ENCODE results near the gene RFPL4A.

Gene RFPL4A

DNA sequence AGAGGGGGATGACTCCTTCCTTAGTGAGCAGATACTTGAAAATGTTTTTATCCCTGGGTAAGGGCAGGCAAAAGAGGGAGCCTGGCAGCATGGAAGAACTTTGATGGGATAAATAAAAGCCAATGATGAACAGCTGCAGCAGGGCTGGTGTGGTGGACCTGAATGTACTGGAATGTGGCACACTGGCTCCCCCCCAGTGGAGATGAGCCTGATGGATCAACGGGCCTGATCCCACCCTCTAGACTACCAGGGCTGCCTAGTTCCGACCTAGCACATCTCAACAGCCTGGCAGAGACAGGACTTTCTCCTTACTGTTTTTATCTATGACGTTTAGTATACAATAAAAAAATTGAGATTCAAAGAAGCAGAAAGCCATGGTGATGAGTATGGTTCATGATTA lies 52.4 kb downstream of the RFPL4A start:
- no peak overlapping the region for H3K4me3 ChIP-seq (ENCODE audit: low read length)
- no peak for TF ChIP-seq CTCF (IDR thresholded peaks at IDR 0.05; ENCODE audit: insufficient read depth, low read depth, low read length, missing control alignments)
- no peak for DNase-seq (ENCODE audit: low read depth)

DNA sequence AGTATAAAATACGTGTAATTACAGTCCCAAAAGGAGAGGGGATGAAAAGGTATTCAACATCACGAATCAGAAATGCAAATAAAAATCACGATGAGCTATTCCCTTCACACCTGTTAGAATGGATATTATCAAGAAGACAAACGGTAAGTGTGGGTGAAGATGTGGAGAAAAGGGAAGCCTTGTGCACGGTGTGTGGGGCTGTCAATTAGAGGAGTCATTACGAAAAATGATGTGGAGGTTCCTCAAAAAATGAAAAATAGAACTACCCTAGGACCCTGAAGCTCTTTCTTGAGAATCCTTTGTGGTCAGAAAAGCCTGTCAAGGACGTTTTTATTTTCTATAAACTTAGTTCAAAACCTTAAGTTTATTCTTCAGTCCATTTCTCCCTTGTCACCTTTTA lies 53.6 kb downstream of the RFPL4A start:
- DNase-seq (ENCODE audit: low read depth): no peak
- TF ChIP-seq CTCF (IDR thresholded peaks at IDR 0.05; ENCODE audit: insufficient read depth, low read depth, low read length, missing control alignments): no peak
- H3K4me3 ChIP-seq (ENCODE audit: low read length): no peak overlapping the region

Measured in epithelial cell of esophagus (primary cell).